Measurements from ENCODE around the gene TSC22D2. TPM values are rescaled to one million over a fixed set of nuclear protein-coding genes. Genes with fewer than 3 reads are reported as not detected.

TSC22D2 gene
- total and polyA plus RNA-seq, 2 experiments from 2014 or later, result 11.5 to 27.5 TPM

GRCh38 chr3:150483226-150483625, 75.1 kb downstream of the TSC22D2 start:
- in situ Hi-C loops (cut with MboI), result no loop called here
- no peaks in the 10 kb centered on the region for H3F3A ChIP-seq (ENCODE audit: insufficient read depth)

GRCh38 chr3:150484410-150484809, 76.3 kb downstream of the TSC22D2 start:
- Histone ChIP-seq H3K4me1 (ENCODE audit: insufficient read depth) (no peaks in the 10 kb centered on the region), H3K27me3 (replicated peaks; ENCODE audit: insufficient read depth) (no peaks in the 10 kb centered on the region), H3K4me2 (ENCODE audit: unreplicated experiment) (no peak overlapping the region), H4K20me1 (ENCODE audit: insufficient read depth) (no peaks in the 10 kb centered on the region), H3K9me2 (ENCODE audit: insufficient read depth) (no peaks in the 10 kb centered on the region), H3F3A (ENCODE audit: insufficient read depth) (no peaks in the 10 kb centered on the region), H3K4me3 (no peak overlapping the region), H3K9ac (no peak overlapping the region), H3K79me2 (ENCODE audit: insufficient read depth) (no peaks in the 10 kb centered on the region), H2AFZ (no peak overlapping the region), H3K9me3 (ENCODE audit: low read depth) (no peaks in the 10 kb centered on the region), H3K27ac (no peak overlapping the region), H3K36me3 (ENCODE audit: low read depth) (no peaks in the 10 kb centered on the region)
- in situ Hi-C loops (cut with MboI), result no loop called here
- DNase-seq, result no peak
- TF ChIP-seq EZH2 (IDR thresholded peaks at IDR 0.05; ENCODE audit: insufficient read depth, poor library complexity, severe bottlenecking) (no peak), EZH2phosphoT487 (IDR thresholded peaks at IDR 0.05; ENCODE audit: insufficient read depth, low read depth) (no peak)
- 95 to 100% methylated on average over 1 of the region's 1 CpG for WGBS, 2 experiments (ENCODE audit: low coverage in 1 of 2, low lambda C conversion rate in 2 of 2, missing lambda C conversion rate in 2 of 2)

More at GRCh38 chr3:150483226-150483625, 75.1 kb downstream of the TSC22D2 start:
- H3K27ac ChIP-seq, result no peak overlapping the region
- no peaks in the 10 kb centered on the region for H3K27me3 ChIP-seq (replicated peaks; ENCODE audit: insufficient read depth)
- H3K4me3 ChIP-seq, result no peak overlapping the region
- H3K36me3 ChIP-seq (ENCODE audit: low read depth), result no peaks in the 10 kb centered on the region
- no peak for DNase-seq
- H3K9me3 ChIP-seq (ENCODE audit: low read depth), result no peaks in the 10 kb centered on the region
- no peaks in the 10 kb centered on the region for H3K79me2 ChIP-seq (ENCODE audit: insufficient read depth)
- H3K4me2 ChIP-seq (ENCODE audit: unreplicated experiment), result no peak overlapping the region
- H3K9ac ChIP-seq, result no peak overlapping the region
- H2AFZ ChIP-seq, result no peak overlapping the region
- no peaks in the 10 kb centered on the region for H4K20me1 ChIP-seq (ENCODE audit: insufficient read depth)
- no peaks in the 10 kb centered on the region for H3K9me2 ChIP-seq (ENCODE audit: insufficient read depth)
- TF ChIP-seq EZH2 (IDR thresholded peaks at IDR 0.05; ENCODE audit: insufficient read depth, poor library complexity, severe bottlenecking) (no peak), EZH2phosphoT487 (IDR thresholded peaks at IDR 0.05; ENCODE audit: insufficient read depth, low read depth) (no peak)
- H3K4me1 ChIP-seq (ENCODE audit: insufficient read depth), result no peaks in the 10 kb centered on the region

GRCh38 chr3:150488867-150489266, 80.8 kb downstream of the TSC22D2 start:
- Histone ChIP-seq H3K4me1 (ENCODE audit: insufficient read depth) (no peaks in the 10 kb centered on the region), H3K9me3 (ENCODE audit: low read depth) (no peaks in the 10 kb centered on the region), H3K27ac (no peak overlapping the region), H4K20me1 (ENCODE audit: insufficient read depth) (no peaks in the 10 kb centered on the region), H3K9me2 (ENCODE audit: insufficient read depth) (no peaks in the 10 kb centered on the region), H3K79me2 (ENCODE audit: insufficient read depth) (no peaks in the 10 kb centered on the region), H2AFZ (no peak overlapping the region), H3K4me3 (no peak overlapping the region), H3K36me3 (ENCODE audit: low read depth) (no peaks in the 10 kb centered on the region), H3K4me2 (ENCODE audit: unreplicated experiment) (no peak overlapping the region), H3K9ac (no peak overlapping the region), H3F3A (ENCODE audit: insufficient read depth) (no peaks in the 10 kb centered on the region), H3K27me3 (replicated peaks; ENCODE audit: insufficient read depth) (no peaks in the 10 kb centered on the region)
- 97 to 98% methylated on average over 2 of the region's 2 CpGs for WGBS, 2 experiments (ENCODE audit: low coverage in 1 of 2, low lambda C conversion rate in 2 of 2, missing lambda C conversion rate in 2 of 2)
- no peak for DNase-seq
- in situ Hi-C loops (cut with MboI), result no loop called here
- TF ChIP-seq EZH2 (IDR thresholded peaks at IDR 0.05; ENCODE audit: insufficient read depth, poor library complexity, severe bottlenecking), result no peak
- TF ChIP-seq EZH2phosphoT487 (IDR thresholded peaks at IDR 0.05; ENCODE audit: insufficient read depth, low read depth), result no peak

GRCh38 chr3:150490277-150490986, 82.3 kb downstream of the TSC22D2 start:
- Histone ChIP-seq H3K9me2 (ENCODE audit: insufficient read depth) (no peaks in the 10 kb centered on the region), H3K27me3 (replicated peaks; ENCODE audit: insufficient read depth) (no peaks in the 10 kb centered on the region), H3K79me2 (ENCODE audit: insufficient read depth) (0 out of 2 replicates have a peak, but pooled peaks cover 10% of the 10 kb centered on the region), H3K4me1 (ENCODE audit: insufficient read depth) (0 out of 2 replicates have a peak, but pooled peaks cover 6% of the 10 kb centered on the region), H3K36me3 (ENCODE audit: low read depth) (no peaks in the 10 kb centered on the region), H3K9me3 (ENCODE audit: low read depth) (no peaks in the 10 kb centered on the region), H3K27ac (no peak overlapping the region), H3F3A (ENCODE audit: insufficient read depth) (no peaks in the 10 kb centered on the region), H3K4me2 (ENCODE audit: unreplicated experiment) (no peak overlapping the region), H3K9ac (no peak overlapping the region), H4K20me1 (ENCODE audit: insufficient read depth) (no peaks in the 10 kb centered on the region), H2AFZ (no peak overlapping the region), H3K4me3 (no peak overlapping the region)
- in situ Hi-C loops (cut with MboI), result no loop called here
- 93 to 95% methylated on average over 2 of the region's 2 CpGs for WGBS, 2 experiments (ENCODE audit: low coverage in 1 of 2, low lambda C conversion rate in 2 of 2, missing lambda C conversion rate in 2 of 2)
- DNase-seq, result no peak
- no peak for TF ChIP-seq EZH2 (IDR thresholded peaks at IDR 0.05; ENCODE audit: insufficient read depth, poor library complexity, severe bottlenecking)
- no peak for TF ChIP-seq EZH2phosphoT487 (IDR thresholded peaks at IDR 0.05; ENCODE audit: insufficient read depth, low read depth)

Measured in GM23248 (cell line).